ENCODE measurements around the gene ST14.

Gene ST14

DNA sequence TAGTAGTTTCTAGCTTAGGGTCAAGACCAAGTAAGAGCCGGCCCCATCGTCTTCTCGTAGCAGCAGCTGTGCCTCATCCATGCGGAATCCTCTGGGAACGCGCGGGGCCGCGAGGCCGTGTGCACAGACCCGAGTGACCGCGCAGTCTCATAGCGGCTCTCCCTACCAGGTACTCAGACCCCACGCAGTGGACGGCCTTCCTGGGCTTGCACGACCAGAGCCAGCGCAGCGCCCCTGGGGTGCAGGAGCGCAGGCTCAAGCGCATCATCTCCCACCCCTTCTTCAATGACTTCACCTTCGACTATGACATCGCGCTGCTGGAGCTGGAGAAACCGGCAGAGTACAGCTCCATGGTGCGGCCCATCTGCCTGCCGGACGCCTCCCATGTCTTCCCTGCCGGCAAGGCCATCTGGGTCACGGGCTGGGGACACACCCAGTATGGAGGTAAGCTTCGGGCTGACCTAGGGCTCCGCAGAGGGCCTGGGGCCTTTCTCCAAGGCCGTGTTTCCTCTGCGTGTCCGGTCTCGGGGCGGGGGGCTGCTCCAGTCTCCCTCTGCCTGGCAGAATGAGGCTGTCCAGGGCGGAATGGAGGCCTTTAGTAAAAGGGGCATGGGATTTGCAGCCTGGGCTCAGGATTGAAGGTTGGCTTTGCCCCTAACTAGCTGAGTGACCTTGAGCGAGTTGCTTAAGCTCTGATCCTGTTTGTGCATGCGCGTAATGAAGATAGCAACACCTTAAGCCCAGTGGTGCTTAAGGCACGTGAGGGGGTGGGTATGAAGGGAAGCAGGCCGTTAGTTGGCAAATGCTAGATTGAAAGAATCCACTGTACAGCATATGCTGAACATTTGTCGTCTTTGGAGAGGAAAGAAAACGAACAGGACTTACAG, 48.9 kb downstream of the ST14 start:
- FAIRE-seq = no peak
- TF ChIP-seq POLR2A (IDR thresholded peaks at IDR 0.05; ENCODE audit: low read depth, low read length) = no peak
- no peak for DNase-seq (ENCODE audit: insufficient read length, low spot score)

DNA sequence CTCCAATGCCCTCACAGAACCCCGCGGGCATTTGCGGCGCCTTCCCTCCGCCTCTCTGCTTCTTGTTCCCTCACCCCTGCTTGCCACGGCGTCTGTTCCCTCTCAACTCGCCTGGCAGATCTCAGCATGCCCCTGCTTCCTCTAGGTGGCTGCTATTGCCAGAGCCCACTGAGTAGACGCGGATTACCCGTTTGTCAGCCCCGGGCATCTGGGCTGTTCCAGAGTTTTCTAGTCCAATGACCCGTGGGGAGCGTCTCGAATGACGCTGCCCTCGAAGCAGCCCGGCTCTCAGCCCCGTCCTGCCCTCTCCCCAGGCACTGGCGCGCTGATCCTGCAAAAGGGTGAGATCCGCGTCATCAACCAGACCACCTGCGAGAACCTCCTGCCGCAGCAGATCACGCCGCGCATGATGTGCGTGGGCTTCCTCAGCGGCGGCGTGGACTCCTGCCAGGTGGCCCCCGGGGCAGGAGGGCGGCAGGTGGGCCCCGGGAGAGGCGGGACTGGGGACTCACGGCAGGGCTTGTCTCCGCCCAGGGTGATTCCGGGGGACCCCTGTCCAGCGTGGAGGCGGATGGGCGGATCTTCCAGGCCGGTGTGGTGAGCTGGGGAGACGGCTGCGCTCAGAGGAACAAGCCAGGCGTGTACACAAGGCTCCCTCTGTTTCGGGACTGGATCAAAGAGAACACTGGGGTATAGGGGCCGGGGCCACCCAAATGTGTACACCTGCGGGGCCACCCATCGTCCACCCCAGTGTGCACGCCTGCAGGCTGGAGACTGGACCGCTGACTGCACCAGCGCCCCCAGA, 49.7 kb downstream of the ST14 start:
- DNase-seq (ENCODE audit: insufficient read length, low spot score) (no peak), FAIRE-seq (no peak)
- no peak for TF ChIP-seq POLR2A (IDR thresholded peaks at IDR 0.05; ENCODE audit: low read depth, low read length)

DNA sequence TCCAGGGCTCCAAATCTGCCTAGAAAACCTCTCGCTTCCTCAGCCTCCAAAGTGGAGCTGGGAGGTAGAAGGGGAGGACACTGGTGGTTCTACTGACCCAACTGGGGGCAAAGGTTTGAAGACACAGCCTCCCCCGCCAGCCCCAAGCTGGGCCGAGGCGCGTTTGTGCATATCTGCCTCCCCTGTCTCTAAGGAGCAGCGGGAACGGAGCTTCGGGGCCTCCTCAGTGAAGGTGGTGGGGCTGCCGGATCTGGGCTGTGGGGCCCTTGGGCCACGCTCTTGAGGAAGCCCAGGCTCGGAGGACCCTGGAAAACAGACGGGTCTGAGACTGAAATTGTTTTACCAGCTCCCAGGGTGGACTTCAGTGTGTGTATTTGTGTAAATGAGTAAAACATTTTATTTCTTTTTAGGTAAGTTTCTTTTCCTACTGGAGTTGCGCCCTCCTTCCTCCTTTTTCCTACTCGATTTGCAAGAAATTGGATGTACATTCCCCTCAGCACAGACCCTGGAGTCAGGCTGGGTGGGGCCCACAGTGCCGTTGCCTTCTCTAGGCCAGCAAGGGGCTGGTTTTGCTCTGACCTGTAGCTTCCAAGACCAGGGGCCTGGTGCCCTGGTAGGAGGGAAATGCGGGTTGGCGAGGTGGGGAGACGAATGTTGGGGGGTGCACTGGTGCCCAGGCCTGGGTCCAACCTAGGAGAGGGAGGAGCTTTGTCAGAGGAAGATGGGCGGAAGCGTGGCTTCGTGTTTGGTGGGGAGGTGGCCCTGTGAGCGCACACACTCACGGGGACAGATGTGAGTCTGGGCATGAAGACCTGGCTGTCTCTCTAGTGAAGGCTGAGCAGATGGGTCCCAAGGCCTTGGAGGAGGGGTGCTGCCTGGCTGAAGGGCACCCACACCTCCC, 50.6 kb downstream of the ST14 start:
- FAIRE-seq (no peak), DNase-seq (ENCODE audit: insufficient read length, low spot score) (no peak)
- TF ChIP-seq POLR2A (IDR thresholded peaks at IDR 0.05; ENCODE audit: low read depth, low read length) = no peak

DNA sequence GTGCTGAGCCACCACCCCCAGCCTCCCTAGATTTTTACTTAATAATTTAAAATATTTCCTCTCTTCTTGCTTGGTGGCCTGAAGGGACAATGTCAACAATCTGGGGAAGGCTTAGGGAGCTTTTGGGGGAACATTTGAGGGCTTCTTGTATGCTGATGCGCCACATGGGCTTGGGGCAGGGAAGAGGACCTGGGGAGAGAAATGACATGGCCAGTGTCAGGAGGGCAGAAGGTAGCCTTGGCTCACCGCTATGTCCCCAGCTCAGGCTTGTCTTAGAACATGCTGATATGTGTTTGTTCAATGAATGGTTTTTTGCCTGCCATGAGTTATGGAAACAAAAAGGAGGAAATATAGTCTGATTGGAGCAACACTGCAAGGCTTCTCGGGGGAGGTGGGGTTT, 51.6 kb downstream of the ST14 start:
- no peak for FAIRE-seq
- TF ChIP-seq POLR2A (IDR thresholded peaks at IDR 0.05; ENCODE audit: low read depth, low read length) = no peak
- DNase-seq (ENCODE audit: insufficient read length, low spot score) = no peak

DNA sequence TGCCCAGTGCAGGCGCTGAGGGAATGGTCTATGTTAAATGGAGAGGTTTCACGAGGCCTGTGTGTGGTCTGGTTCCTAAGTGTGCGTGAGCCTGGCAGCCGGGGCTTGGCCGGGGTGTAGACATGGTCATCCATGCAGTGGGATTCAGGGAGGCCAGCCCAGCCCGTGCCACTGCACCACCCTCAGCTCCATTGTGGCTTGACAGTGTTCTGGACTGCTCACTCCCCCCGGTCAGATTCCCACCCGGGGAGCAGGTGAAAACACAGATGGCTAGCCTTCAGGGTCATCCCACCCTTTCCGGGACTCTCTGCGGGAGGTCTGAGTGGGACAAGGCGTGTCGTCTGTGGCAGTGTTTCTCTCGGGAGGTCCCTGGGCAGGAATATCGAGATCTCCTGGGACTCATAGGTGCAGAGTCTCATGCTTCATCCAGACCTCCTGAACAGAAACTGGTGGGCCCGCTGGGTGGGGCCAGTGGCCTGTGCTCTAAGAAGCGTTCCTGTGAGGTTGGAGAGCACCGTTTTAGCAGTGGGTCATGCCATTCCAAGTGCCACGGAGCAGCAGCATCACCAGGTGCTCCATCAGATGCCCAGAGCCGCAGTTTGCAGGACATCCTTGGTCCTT, 52.3 kb downstream of the ST14 start:
- no peak for DNase-seq (ENCODE audit: insufficient read length, low spot score)
- no peak for FAIRE-seq
- no peak for TF ChIP-seq POLR2A (IDR thresholded peaks at IDR 0.05; ENCODE audit: low read depth, low read length)

DNA sequence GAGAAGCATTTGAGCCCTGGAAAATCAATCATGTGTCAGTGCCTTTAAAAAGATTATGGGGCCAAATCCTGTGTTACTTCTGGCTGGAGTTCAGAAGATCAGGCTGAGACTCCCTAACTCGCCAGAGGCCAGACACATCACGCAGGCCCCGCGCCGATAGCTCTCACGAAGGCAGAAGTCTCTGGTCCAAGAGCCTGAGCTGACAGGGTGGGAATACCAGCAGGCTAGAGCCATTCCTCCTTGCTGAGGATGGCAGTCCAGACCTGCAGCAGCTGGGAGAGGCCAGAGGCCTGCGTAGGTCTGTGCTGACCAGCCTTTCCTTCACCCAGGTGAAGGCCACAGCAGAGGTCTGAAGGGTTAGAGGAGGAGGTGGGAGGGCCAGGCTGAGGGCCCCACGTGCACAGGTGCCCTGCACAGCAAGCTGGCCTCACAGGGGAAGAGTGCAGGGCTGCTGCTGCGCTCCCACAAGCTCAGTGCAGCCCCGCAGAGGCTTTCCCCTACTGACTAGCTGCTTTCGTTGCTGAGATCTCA, 52.9 kb downstream of the ST14 start:
- no peak for TF ChIP-seq POLR2A (IDR thresholded peaks at IDR 0.05; ENCODE audit: low read depth, low read length)
- DNase-seq (ENCODE audit: insufficient read length, low spot score) (no peak), FAIRE-seq (no peak)

DNA sequence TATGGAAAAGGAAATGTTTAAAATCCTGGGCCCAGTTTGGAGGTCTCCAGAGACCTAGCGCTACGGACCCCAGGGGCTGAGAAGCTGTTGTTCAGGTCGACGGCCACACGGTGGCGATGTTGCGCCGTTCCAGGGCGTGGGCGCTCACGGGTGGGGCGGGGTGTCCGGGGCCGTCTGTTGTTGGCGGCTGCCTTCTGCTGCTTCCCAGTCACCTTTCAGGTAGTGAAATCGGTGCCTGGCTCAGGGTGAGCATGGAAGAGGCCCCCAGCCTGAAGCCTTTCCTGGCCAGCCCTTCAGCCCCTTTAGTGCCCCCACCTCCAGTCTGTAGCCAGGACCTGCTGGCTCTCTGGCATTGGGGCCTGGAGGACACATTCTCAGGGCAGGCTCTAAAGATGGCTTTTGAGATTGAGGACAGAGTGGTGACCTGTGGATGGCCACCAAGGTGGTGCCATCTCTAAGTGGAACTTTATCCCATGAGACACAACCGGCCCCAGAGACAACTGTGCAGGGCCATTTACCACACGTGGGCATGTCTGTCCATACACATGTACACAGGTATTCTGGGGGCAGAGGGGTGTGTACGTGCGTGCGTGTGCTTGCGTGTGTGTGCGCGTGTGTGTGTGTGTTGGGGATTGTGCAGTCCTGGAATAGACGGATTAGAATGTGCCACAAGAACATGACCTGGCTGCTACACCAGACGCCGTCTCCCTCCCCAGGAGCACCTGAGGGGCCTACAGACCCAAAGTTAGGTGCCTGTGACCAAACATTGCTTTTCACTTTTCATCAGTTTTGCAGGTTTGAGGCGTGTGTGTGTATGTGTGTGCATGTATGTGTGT, 53.8 kb downstream of the ST14 start:
- DNase-seq (ENCODE audit: insufficient read length, low spot score) (peak; percentile 51), FAIRE-seq (no peak)
- no peak for TF ChIP-seq POLR2A (IDR thresholded peaks at IDR 0.05; ENCODE audit: low read depth, low read length)

DNA sequence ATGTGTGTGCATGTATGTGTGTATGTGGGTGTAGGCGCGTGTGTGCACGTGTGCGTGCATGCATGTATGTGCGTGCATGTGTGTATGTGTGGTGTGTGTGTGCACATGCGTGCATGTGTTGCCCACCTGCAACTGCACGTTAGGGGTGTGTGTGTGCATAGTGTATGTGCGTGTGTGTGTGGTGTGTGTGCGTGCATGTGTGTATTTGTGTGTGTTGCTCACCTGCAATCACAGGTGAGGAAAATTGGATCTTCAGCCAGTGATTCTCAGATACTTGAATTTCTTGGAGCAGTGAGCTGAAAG, 54.3 kb downstream of the ST14 start:
- no peak for TF ChIP-seq POLR2A (IDR thresholded peaks at IDR 0.05; ENCODE audit: low read depth, low read length)
- FAIRE-seq (no peak), DNase-seq (ENCODE audit: insufficient read length, low spot score) (no peak)

DNA sequence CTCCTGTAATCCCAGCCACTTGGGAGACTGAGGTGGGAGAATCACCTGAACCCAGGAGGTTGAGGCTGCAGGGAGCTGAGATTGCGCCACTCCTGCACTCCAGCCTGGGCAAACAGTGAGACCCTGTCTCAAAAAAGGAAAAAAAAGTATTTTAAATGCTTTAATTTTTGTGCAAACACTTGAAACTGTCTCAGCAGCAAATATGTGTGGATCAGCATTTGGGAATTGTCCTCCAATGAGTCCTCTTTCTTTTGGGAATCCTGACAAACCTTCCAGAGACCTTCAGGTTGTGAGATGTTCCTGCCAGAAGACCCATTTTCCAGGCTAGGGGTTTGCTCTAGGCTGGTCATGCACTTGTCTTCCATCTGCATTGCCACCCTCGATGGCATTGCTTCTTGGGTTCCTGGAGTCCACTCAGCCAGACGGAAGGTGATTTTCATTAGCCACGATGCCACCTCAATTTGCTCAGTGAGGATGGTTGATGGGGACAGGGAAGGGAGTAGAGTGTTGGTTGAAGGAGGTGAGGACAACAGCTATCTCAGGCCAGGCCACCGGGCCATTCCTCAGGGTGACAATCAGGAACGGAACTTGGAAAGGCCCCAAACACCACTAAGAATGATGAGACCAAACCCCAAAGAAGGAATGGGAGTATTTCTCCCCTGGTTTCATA, 55.4 kb downstream of the ST14 start:
- DNase-seq (ENCODE audit: insufficient read length, low spot score) (no peak), FAIRE-seq (no peak)
- TF ChIP-seq POLR2A (IDR thresholded peaks at IDR 0.05; ENCODE audit: low read depth, low read length) = no peak

DNA sequence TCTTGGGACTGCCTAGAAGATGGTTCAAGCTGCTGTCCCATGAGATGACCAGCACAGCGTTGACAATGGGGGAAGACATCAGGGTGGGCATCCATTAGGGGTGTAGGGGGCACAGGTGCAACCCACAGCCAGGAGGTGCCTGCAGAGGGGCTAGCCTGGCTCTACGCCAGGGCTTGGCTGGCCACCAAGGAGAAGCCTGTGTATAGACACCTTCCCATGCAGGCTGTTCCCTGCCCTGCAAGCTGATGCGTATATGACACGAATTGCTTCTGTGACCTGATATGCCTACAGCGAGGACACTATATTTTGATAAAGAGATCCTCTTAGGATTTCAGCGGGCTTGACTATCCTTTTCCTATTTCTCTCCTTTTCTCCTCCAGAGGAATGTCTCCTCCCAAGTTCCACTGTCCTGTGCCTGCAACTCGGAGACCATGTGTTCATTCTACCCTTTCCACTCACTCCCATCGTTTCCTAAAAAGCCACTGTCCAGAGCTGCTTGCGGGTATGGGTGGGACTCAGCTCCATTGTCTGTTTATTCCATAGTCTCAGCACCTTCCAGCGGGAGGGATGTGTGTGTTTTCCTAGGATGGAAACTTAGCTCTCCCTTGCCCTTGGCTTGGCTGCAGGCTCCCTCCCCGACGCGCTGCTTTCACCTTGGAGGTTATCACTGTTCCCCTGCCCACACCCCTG, 56.1 kb downstream of the ST14 start:
- no peak for DNase-seq (ENCODE audit: insufficient read length, low spot score)
- no peak for FAIRE-seq
- TF ChIP-seq POLR2A (IDR thresholded peaks at IDR 0.05; ENCODE audit: low read depth, low read length) = no peak

DNA sequence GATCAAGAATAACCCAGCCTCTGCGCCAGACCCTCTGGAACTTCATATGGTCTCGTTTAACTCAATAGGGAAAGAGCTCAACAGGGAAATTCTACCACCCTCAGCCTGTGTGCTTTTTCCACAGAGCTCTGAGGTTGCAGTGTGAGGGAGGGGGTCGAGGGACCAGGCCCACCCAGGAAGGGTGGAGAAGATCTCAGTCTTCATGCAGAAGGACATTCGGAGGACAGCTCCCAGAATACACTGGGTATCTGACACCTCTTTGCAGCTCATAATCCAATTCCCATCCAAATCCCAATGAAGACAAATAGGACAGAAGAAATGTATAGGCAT, 56.6 kb downstream of the ST14 start:
- TF ChIP-seq POLR2A (IDR thresholded peaks at IDR 0.05; ENCODE audit: low read depth, low read length) = no peak
- DNase-seq (ENCODE audit: insufficient read length, low spot score) (no peak), FAIRE-seq (no peak)

Measured in H54 (cell line).